Middle frontal gyrus (tissue), 1 donor: ENCODE results near the gene MADD.

Experiments
- DNase-seq: peaks from one replicate; pipeline ENCODE4 v3.0.0-alpha.2; 2015; ENCODE audit warnings: low spot score; ENCODE audit errors: extremely low spot score

The MADD gene

DNA sequence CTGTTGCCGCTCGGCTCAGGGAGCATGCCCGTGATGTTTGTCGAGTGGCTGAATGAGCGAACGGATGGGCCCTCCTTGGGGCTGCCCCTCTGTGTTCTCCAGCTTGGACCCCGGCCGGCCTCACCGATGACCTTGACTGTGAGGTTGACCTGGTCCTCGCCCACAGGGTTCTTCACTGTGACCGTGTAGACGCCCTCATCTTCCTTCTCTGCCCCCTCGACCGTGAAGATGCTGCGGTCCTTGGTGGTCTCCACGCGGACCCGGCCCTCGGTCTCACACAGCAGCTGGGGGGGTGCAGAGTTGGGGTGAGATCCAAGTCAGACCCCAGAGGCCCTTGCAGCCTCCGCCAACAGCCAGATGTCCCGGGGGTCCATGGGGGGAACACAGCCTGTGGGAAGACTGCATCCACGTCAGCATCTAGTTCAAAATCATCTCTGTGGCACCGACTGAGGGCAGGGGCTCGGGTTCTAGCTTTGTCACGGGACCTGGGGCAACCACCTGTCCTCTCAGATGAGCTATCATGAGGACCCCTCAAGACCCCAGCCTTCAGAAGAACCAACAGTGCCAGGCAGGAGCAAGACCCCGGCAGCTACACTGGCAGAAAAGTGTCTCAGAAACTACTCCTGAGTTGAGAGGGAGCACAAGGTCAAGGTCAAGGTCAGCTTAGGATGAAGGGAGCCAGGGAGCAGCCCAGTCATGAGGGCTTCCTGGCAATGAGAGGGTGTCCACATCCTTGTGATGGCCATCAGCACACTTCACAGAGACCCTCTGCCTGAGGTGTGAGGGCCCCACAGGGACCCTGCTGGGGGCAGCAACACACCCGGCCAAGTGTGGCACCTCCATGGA lies 68.7 kb downstream of the MADD start:
- DNase-seq = no peak

DNA sequence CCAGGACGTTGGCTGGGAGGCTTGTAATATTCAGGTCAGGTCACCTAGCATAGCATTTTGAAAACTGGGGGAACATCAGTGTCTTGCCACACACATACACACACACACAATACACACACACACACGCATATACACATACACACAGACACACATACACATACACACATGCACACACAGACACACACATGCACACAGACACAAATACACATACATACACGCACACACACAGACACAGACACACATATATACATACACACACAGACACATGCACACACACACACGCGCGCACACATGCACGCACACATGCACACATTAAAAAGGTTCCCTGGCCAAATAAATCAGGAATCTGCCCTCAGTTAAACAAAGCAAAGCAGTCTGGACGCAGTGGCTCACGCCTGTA lies 70.1 kb downstream of the MADD start:
- DNase-seq = no peak

DNA sequence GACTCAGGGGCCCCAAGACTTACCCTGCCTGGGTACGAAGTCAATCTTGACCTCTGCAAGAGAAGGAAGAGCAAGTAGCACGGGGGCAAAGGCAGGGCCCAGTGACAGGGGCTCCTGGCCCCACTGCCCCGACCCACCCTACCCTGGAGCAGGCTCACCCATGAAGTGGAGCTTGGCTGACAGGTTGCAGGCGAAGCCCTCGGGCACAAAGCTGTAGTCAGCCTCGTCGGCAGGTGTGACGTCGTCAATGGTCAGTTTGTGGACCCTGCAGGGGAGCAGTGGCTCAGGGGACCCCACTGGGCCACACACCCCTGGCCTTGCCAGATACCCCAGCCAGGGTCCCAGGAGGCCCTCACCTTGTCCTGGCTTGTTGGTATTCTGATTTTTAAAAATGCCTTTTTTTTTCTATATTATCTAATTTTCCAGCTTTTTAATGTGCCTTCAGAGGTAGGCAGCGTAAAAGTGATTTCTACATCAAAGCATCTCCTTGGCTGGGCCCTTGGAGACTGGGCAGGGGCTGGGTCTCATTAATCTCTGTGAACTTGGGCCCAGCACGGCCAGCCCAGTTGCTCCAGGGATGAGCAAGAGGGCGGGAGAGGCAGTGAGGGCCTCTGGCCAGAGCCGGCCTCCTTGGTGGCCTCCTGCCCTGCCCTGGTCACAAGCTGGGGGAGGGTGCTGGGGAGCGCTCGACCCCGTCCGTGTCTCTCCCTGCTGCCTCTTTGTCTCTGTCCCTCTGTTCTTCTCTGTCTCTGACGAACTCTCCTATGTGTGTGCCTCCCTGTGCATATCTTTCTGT lies 71.2 kb downstream of the MADD start:
- no peak for DNase-seq

DNA sequence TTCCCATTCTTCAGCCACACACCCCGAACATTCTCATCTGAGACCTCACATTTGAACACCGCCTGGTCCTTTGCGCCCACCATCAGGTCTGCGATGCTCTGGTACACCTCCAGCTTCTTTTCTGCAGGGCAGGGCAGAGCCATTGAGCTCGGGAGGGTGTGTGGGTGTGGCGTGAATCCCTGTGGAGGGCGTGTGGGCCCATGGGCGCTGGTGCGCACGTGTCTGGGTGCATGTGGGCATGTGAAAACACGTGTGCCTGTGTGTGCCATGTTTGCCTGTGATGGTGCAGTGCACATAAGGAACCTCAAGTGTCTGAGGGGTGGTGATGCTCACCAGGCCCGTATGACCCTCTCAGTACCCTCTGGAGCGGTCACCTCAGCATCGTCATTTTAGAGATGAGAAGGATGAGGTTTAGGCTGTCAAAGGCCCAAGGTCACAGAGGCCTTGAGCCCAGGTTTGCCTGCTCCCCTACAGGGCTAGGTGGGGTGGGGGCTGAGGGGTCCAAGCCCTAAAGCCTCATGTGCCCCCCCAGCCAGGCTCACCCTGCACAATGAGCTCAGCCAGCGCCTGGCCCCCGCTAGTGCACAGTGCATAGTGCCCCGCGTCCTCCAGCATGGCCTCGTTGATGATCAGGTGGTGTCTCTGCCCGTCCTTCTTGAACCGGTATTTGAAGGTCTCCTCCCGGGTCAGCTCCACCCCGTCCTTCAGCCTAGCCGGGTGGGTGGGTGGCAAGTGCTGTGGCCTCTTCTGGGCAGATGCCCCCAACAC lies 72.3 kb downstream of the MADD start:
- no peak for DNase-seq

DNA sequence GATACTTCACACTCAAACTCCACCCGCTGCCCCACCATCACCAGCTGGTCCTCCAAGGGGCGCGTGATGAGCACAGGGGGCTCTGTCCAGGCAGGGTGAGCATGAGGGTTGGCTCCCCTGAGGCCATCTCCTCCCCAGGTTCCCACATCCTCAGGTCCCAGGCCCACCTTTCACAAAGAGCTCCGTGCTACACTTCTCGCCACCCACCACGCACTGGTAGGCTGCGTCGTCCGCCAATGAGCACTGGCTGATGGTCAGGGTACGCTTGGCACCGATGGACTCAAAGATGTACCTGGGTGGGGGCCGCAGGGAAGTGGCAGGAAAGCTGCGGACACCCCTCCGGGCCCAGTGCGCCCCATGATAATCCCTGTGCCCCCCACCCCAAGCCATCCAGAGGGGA lies 72.9 kb downstream of the MADD start:
- DNase-seq = no peak

DNA sequence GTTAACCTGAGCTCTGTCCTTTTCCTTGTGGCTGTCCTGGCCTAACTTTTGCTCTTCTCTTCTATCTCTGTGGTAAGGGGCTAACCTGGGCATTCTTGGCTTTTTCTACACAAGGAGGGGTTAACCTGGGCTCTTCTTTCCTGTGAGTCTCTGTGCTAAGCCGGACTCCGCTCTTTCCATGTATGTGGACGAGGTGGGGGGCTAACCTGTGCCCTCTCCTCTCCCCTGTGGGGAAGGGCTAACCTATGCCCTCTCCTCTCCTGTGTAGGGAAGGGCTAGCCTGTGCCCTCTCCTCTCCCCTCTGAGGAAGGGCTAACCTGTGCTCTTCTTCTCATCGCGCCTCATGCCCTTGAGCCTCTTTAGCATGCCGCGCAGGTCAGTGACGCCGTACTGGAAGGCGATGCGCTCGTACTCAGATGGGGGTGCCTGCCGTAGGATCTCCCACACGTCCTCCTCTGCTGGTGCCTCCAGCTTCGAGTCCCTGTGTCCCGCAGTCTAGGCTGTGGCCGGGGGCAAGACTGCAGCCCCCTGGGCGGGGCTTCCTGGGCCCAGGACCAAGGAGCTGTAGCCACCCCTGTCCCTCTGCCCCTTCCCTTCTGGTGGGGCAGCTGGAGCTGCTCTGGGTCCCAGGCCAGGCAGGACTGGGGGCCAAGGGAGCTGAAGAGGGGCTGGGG lies 76.1 kb downstream of the MADD start:
- no peak for DNase-seq

DNA sequence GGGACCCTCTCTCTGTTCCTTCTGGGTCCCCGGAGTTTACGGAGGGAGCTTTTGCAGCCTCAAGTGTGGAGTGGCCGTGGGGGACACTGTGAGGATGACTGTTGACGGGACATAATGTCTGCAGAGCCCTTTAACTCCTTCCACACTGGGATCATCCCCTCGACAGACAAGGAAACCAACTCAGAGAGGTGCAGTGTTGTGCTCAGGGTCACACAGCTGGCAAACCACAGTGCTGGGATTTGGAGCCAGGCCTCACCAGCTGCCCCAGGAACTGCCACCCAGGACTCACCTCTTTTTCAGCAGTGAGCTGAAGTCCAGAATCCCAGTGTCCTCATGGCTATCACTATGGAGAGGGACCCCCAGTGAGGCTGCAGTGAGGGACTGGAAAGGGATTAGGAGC lies 77.2 kb downstream of the MADD start:
- DNase-seq = no peak

DNA sequence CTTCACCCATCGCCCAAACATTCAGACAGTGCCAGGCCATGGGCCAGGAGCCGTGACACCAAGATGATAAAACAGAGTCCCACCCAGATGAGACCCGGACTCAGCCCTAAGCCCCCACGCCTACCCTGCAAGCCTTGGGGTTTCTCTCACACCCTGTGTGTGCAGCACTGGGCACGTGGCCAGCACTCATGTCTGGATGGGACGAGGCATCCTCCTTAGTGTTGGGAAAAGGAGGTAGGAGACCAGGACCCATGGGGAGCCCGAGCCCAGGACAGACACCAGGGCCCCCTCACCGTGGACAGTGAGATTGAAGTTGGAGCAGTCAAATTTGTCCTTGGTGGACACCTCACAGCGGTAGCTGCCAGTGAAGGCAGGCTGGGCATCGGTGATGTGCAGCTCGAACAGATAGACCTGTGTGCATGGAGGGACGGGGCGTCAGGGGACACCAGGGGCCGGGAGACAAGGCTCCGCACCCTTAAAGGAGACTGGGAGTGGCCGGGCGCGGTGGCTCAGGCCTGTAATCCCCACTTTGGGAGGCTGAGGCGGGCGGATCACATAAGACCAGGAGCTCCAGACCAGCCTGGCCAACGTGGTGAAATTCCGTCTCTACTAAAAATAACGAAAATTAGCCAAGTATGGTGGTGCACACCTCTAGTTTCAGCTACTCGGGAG lies 78.3 kb downstream of the MADD start:
- no peak for DNase-seq

DNA sequence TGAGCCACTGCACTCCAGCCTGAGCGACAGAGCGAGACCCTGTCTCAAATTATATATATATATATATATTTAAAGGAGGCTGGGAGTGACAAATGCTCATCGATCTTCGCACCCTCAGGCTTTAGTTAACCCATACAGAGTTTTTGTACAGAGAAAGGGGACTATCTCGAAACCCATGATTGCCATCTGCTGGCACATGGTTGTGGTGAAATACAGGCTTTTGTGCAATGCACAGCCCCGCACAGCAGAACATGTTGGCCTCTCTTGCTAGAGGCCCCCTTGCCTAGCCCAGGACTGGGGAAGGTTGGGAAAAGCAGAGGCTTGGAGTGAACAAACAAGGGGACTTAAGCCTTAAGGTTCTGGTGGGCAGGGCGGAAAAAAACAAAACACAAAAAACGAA lies 78.9 kb downstream of the MADD start:
- no peak for DNase-seq

DNA sequence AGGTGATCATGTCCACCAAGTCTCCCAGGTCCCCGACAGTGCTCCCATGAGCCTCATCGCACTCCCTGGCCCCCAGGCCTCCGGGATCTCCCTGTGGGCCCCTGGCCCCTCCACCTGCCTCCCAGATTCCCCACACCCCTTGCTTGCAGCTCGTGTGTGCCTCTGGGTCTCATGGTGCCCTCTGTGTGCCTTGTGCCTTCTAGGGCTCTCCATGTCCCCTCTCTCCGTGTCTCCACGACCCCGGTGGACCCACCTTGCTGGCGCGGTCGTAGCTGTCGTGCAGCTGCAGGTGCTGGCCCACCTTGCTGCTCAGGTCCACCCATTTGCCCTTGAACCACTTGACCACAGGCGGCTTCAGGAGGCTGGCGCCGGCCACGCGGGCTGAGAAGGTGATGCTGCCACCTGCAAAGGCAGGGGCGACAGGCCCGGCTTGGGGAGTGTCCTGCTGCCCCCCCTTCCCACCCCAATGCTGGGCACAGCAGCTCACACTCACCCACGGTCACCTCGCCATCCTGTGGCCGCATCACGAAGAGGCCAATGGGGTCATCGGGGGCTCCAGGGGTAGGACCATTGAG lies 79.7 kb downstream of the MADD start:
- no peak for DNase-seq

DNA sequence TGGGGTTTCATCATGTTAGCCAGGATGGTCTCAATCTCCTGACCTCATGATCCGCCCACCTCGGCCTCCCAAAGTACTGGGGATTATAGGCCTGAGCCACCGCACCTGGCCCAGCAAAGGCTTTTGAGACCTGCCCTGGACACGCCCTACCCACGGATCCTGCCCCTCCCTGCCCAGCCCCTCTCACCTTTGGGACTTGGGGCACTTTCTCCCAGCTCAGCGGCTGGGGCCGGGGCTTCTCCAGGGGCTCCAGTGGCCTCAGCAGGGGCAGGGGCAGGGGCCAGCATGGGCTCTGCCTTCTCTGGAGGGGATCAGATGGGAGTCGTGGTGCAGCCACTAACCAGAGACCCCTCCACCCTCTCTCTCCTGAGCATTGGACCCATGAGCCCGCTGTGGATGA lies 80.4 kb downstream of the MADD start:
- DNase-seq = no peak

DNA sequence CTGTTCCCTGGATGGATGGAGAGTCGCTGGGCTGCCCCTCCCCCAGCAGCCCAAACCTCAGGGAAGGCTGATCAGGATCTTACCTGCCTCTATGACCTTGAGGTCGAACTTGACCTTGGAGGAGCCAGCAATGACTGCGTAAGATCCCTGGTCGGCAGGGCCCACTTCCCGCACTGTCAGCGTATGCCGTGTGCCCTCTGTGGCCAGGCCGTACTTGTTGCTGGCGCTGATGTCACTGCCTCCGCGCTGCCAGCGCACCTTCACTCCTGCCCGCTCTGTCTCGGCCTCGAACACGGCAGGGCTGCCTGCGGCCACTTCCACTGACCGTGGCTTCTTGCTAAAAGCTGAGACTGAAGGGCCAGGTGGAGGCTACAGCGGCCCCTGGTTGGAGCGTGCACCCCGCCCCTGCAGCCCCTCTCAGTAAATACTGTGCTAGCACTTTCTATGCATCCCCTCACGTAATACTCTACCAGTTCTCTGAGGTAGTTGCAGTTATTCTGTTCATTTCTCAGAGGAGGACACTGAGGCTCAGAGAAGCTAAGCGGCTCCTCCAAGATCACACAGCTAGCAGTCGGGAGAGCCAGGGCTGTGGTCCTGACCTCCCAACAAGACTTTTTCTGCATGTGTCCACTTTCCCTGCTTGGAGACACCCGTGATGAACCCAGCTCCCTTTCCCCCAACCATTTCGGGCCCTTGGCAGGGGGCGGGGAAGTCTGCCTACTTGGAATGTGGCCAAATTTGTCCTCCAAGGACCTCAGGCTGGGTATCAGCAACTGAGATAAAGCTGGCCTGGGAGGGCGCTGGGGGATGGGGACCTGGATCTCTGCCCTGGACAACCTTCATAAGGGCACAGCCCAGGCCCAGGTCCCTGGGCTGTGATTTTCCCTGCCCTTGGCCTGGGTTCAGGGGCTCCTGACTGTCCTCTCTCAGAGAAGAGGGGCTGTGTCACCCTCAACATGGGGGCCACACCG lies 81.5 kb downstream of the MADD start:
- no peak for DNase-seq

DNA sequence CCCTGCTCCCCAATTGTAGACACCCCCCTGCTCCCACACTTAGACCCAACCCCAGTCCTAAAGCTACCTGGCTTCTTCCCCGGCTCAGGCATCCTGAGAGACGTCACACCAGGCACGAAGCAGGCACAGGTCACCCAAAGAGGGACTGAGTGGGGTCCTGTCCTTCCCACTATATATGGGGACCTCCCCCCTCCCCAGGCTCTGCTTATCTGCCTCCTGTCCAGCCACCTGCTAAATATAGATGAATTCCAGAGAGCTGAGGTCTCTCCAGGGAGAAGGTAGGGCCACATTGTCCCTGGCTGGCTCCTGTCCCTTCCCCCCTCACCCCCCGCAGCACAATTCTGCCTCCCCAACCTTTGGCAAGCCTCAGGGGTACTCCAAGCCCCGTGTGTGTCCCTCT lies 82.6 kb downstream of the MADD start, which contains the start of gene MYBPC3:
MYBPC3 (minus strand) TSS at position 147 of the 400 bp plus-strand sequence; CDS start at position 92, 55 bp downstream.
- DNase-seq = no peak

DNA sequence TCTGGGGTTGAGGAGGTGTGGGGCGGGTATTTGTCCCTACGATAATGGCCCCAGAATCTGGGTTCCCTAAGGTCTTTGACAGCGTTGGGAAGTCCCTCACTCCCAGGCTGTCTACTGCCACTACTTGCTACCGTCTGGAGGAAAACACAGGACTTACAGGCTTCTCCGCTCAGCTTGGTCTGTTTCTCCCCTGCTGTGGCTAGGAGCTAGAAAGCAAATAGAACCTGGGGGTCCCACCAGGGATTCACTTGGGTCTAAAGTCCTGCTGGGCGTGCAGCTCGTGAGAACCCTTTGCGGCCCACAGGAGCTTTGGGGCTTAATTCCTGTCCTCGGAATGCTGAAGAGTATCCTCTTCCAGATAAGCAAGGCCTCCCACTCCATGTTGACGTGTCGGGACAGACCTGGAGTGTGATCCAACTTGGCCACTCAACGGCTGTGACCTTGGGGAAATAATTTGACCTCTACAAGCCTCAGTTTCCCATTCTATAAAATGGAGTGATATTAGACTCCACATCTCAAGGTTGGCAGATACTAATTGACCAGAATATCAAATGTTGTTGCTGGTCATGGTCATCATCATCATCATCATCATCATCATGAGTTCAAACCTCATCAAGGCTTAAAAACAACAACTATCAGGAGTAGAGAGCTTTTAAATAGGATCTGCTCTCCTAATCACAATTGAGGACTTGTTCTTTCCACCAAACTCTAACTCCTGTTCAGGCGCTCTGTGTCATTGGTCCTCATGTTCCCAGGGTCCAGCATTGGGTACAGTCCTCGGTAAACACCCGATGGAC lies 84.2 kb downstream of the MADD start:
- DNase-seq = no peak

DNA sequence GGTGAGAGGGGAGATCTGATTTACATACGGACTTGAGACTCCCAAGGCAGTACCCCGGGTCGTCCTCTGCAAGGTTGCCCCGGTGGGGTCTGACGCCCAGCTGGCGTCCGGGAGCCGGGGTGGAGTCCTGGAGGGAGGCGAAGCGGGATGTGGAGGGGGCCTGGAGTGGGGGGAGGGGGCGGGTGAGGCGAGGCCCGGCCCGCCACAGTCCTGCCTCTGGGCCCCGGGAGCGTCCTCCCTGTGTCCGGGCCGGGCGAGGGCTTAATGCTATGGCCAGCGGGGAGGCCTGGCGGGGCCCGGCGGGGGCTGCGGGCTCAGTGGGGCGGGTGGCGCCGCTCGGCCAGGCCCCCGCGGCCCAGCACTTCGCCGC lies 85.0 kb downstream of the MADD start:
- DNase-seq = no peak

DNA sequence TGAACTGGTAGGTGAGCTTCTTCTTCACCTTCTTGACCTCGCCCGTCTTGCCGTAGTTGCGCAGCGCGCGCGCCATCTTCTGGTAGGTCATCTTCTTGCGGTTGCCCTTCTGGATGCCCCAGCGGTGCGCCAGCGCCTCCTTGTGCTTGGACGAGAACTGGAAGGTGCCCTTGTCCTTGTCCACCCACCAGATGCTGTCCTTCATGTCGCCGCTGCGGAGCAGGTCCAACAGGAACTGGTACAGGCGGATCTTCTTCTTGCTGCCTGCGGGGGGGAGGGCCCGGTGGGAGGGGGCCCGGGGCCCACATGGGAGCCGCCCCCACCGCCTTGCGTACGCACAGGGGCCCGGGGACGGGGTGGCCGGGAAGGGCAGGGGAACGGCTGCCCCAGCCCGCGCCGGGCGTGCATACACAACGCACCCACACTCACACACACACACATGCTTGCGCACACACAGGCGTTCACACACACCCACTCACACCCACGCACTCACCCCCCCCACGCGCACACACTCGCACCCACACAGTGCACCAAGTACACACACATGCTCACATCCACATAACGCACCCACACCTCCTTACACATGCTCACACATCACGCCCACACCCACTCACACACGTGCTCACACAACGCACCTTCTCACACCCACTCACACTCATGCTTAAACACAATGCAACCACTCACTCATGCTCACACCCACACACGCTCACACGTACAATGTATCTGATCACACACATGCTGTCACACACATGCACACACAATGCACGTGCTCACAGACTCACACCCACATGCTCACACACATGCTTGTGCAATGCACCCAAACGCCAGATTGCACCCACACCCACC lies 85.6 kb downstream of the MADD start:
- DNase-seq = peak; percentile 55
